HG03520 (cell line): ENCODE results near the gene ZNF587.
"Not testable (repeated sequence)": the region's sequence is repeated elsewhere in the genome, so short reads cannot be mapped to it uniquely, and the experiment has no call there.

ENCODE experiments used
- ATAC-seq: cut with Tn5 transposase; IDR thresholded peaks from one replicate; pipeline ENCODE4 v1.9.1; 2021; ENCODE audit warnings: mild to moderate bottlenecking, moderate library complexity; ENCODE audit not compliant: unreplicated experiment

Gene ZNF587

GRCh38 chr19:57849666-57850473 is at the start of gene ZNF587:
ZNF587 (plus strand) TSS chr19:57849859; CDS start chr19:57850039, 180 bp downstream.
- peak; percentile 97 for ATAC-seq

GRCh38 chr19:57800696-57801095 is 49.0 kb upstream of the ZNF587 start:
- ATAC-seq: no peak

GRCh38 chr19:57802269-57802668 is 47.4 kb upstream of the ZNF587 start:
- ATAC-seq: no peak

- ATAC-seq: no peak
Measured at GRCh38 chr19:57803265-57803593, 46.4 kb upstream of the ZNF587 start.

- ATAC-seq: no peak
Measured at GRCh38 chr19:57803594-57804325, 45.9 kb upstream of the ZNF587 start.

- no peak for ATAC-seq
Measured at GRCh38 chr19:57807541-57807940, 42.1 kb upstream of the ZNF587 start.

GRCh38 chr19:57810410-57811295 is 39.0 kb upstream of the ZNF587 start:
- ATAC-seq: not testable (repeated sequence)

- ATAC-seq: no peak
Measured at GRCh38 chr19:57812226-57812625, 37.4 kb upstream of the ZNF587 start.

- not testable (repeated sequence) for ATAC-seq
Measured at GRCh38 chr19:57812975-57813820, 36.5 kb upstream of the ZNF587 start.

GRCh38 chr19:57813919-57814504 is 35.6 kb upstream of the ZNF587 start:
- no peak for ATAC-seq

- ATAC-seq: peak; percentile 61
Measured at GRCh38 chr19:57814505-57815246, 35.0 kb upstream of the ZNF587 start, which contains the start of gene ZNF552. ZNF552 (minus strand) TSS chr19:57814913; CDS start chr19:57814743, 170 bp downstream.

- no peak for ATAC-seq
Measured at GRCh38 chr19:57815247-57816075, 34.2 kb upstream of the ZNF587 start.

GRCh38 chr19:57816652-57817051 is 33.0 kb upstream of the ZNF587 start:
- no peak for ATAC-seq

GRCh38 chr19:57817976-57818375 is 31.7 kb upstream of the ZNF587 start:
- ATAC-seq: no peak

- no peak for ATAC-seq
Measured at GRCh38 chr19:57818378-57818777, 31.3 kb upstream of the ZNF587 start.

GRCh38 chr19:57819475-57820148 is 30.0 kb upstream of the ZNF587 start:
- peak; percentile 78 for ATAC-seq

- no peak for ATAC-seq
Measured at GRCh38 chr19:57820599-57820998, 29.1 kb upstream of the ZNF587 start.

GRCh38 chr19:57821095-57821494 is 28.6 kb upstream of the ZNF587 start:
- not testable (repeated sequence) for ATAC-seq
